CD14-positive monocyte (primary cell): ENCODE results near the gene PLXND1. TPM values are rescaled to one million over a fixed set of nuclear protein-coding genes. Genes with fewer than 3 reads are reported as not detected.

Experiments
- DNase-seq, 3 donors: peaks; one replicate each; pipeline ENCODE4 v3.0.0-alpha.2; 2011 to 2022
- H2AFZ ChIP-seq: 2 replicates; pipeline ENCODE4 v1.6.0; 2012; ENCODE audit warnings: mild to moderate bottlenecking, low read depth, low read length, inconsistent platforms; ENCODE audit not compliant: insufficient read depth, poor library complexity, severe bottlenecking
- H3K27ac ChIP-seq, 2 donors: 1 replicate in 1 of 2; 2 replicates in 1 of 2; pipeline ENCODE4 v1.5.1; 2012 to 2013; ENCODE audit warnings: low read length in 2 of 2, control low read depth in 1 of 2, inconsistent platforms in 1 of 2, low read depth in 1 of 2, mild to moderate bottlenecking in 1 of 2
- H3K27me3 ChIP-seq, 2 donors: one replicate each; pipeline versions ENCODE4 v1.6.0 to v1.6.1; 2011 to 2013; ENCODE audit warnings: low read length in 2 of 2; ENCODE audit not compliant: control insufficient read depth in 2 of 2, insufficient read depth in 2 of 2
- H3K36me3 ChIP-seq, 2 donors: replicated peaks in 1 of 2; 1 replicate in 1 of 2; 2 replicates in 1 of 2; pipeline versions ENCODE4 v1.5.1 to v1.6.1; 2012 to 2013; ENCODE audit warnings: low read length in 2 of 2, control low read depth in 1 of 2, inconsistent platforms in 1 of 2, mild to moderate bottlenecking in 1 of 2; ENCODE audit not compliant: insufficient read depth in 2 of 2, control insufficient read depth in 1 of 2
- H3K4me1 ChIP-seq, 2 donors: 1 replicate in 1 of 2; 2 replicates in 1 of 2; pipeline versions ENCODE4 v1.5.1 to v1.6.1; 2012 to 2013; ENCODE audit warnings: low read length in 2 of 2, control low read depth in 1 of 2, inconsistent platforms in 1 of 2, mild to moderate bottlenecking in 1 of 2, moderate library complexity in 1 of 2; ENCODE audit not compliant: insufficient read depth in 2 of 2, control insufficient read depth in 1 of 2
- H3K4me2 ChIP-seq: replicated peaks from 2 replicates; pipeline ENCODE3; 2012; ENCODE audit warnings: low read length, moderate library complexity, mild to moderate bottlenecking; ENCODE audit not compliant: poor library complexity, severe bottlenecking; ENCODE audit errors: extremely low read depth
- H3K4me3 ChIP-seq, 3 experiments: fragments of 200-600 bp in 1 of 3; sonication (generic) in 1 of 3; replicated peaks in 1 of 3; 1 replicate in 2 of 3; 2 replicates in 1 of 3; pipeline ENCODE4 v1.5.1; 2011 to 2013; ENCODE audit warnings: low read length in 3 of 3, mild to moderate bottlenecking in 3 of 3, control low read depth in 2 of 3, low read depth in 2 of 3, inconsistent platforms in 1 of 3, moderate library complexity in 1 of 3
- H3K79me2 ChIP-seq: 2 replicates; pipeline ENCODE4 v1.6.0; 2012; ENCODE audit warnings: mild to moderate bottlenecking, control low read depth, inconsistent platforms, low read length, moderate library complexity; ENCODE audit not compliant: insufficient read depth
- H3K9ac ChIP-seq: 2 replicates; pipeline ENCODE4 v1.6.0; 2017; ENCODE audit warnings: low read length, mild to moderate bottlenecking; ENCODE audit not compliant: insufficient read depth, poor library complexity, severe bottlenecking
- H3K9me3 ChIP-seq, 2 donors: replicated peaks in 1 of 2; 1 replicate in 1 of 2; 2 replicates in 1 of 2; pipeline versions ENCODE4 v1.5.1 to v1.6.1; 2012 to 2013; ENCODE audit warnings: low read length in 2 of 2, control low read depth in 1 of 2; ENCODE audit not compliant: control insufficient read depth in 1 of 2, insufficient read depth in 1 of 2
- H4K20me1 ChIP-seq: 2 replicates; pipeline ENCODE4 v1.6.0; 2012; ENCODE audit warnings: mild to moderate bottlenecking, low read length, control low read depth, moderate library complexity; ENCODE audit not compliant: insufficient read depth
- H3K27ac Mint-ChIP-seq, 7 donors: one replicate each; pipeline ENCODE4 v1.8.0; 2020; ENCODE audit warnings: mild to moderate bottlenecking in 7 of 7, mixed read lengths in 7 of 7, moderate library complexity in 6 of 7, inconsistent platforms in 2 of 7
- H3K27me3 Mint-ChIP-seq, 3 donors: one replicate each; pipeline ENCODE4 v1.8.0; 2021 to 2022; ENCODE audit warnings: low read depth in 3 of 3, mild to moderate bottlenecking in 3 of 3, mixed read lengths in 3 of 3, moderate library complexity in 3 of 3, inconsistent platforms in 1 of 3
- H3K36me3 Mint-ChIP-seq, 2 donors: one replicate each; pipeline ENCODE4 v1.8.0; 2020; ENCODE audit warnings: mixed read lengths in 2 of 2, inconsistent platforms in 1 of 2, mild to moderate bottlenecking in 1 of 2
- H3K4me1 Mint-ChIP-seq: one replicate; pipeline ENCODE4 v1.8.0; 2020; ENCODE audit warnings: mild to moderate bottlenecking, mixed read lengths
- H3K4me3 Mint-ChIP-seq, 2 donors: one replicate each; pipeline ENCODE4 v1.8.0; 2020; ENCODE audit warnings: mild to moderate bottlenecking in 2 of 2, mixed read lengths in 2 of 2, moderate library complexity in 1 of 2
- H3K9me3 Mint-ChIP-seq, 7 donors: one replicate each; pipeline ENCODE4 v1.8.0; 2020 to 2022; ENCODE audit warnings: mixed read lengths in 7 of 7, mild to moderate bottlenecking in 6 of 7, moderate library complexity in 6 of 7, inconsistent platforms in 2 of 7
- WGBS: methylation state at CpG from one replicate; pipeline ENCODE4 v1.1.5; 2013; ENCODE audit warnings: missing lambda C conversion rate; ENCODE audit not compliant: insufficient coverage; 5-methylcytosine and 5-hydroxymethylcytosine counted together
- intact Hi-C, 2 donors: fragments of 100-400 bp; cut with micrococcal nuclease; formaldehyde crosslinking; loops; one replicate each; pipeline versions ENCODE4 v1.15.0 to v1.15.1; 2023
- polyA plus RNA-seq, 3 donors: library from polyadenylated mRNA; depleted of rRNA in 1 of 3; unstranded in 2 of 3; stranded (reverse) in 1 of 3; fragments of 300-500 nt in 2 of 3; fragments of >200 nt in 1 of 3; fragmentation: Illumina TruSeq in 2 of 3; gene quantifications; 1 replicate in 2 of 3; 2 replicates in 1 of 3; pipeline ENCODE4 v1.2.3, GENCODE V29; 2012 to 2021
- TF ChIP-seq, protein P1 (sequence below): fragments of 200-600 bp; IDR thresholded peaks from one replicate; pipeline ENCODE4 v1.8.0; 2022; ENCODE audit warnings: antibody characterized with exemption, mild to moderate bottlenecking

PLXND1 gene
- polyA plus RNA-seq, 3 donors: 7.1 to 170 (median 9.9) TPM

DNA sequence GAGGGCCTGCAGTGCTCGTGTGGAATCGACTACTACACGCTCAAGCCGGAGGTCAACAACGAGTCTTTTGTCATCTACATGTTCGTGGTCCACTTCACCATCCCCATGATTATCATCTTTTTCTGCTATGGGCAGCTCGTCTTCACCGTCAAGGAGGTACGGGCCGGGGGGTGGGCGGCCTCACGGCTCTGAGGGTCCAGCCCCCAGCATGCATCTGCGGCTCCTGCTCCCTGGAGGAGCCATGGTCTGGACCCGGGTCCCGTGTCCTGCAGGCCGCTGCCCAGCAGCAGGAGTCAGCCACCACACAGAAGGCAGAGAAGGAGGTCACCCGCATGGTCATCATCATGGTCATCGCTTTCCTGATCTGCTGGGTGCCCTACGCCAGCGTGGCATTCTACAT lies 74.2 kb downstream of the PLXND1 start:
- H3K79me2 ChIP-seq: no peaks in the 10 kb centered on the region
- H2AFZ ChIP-seq: no peak overlapping the region
- H3K9me3 ChIP-seq: no peaks in the 10 kb centered on the region
- no peaks in the 10 kb centered on the region for H4K20me1 ChIP-seq
- H3K4me1 Mint-ChIP-seq: peaks cover 6% of the 10 kb centered on the region
- intact Hi-C loops: no loop called here
- H3K27ac ChIP-seq: no peak overlapping the region
- no peak overlapping the region for H3K9ac ChIP-seq
- no peak overlapping the region for H3K4me3 ChIP-seq
- peak overlapping the region in 1 of 7 donors; percentile 74 for H3K27ac Mint-ChIP-seq
- DNase-seq: no peak
- peaks cover 4 to 15% of the 10 kb centered on the region in 2 donors for H3K4me1 ChIP-seq
- TF ChIP-seq, protein P1, sequence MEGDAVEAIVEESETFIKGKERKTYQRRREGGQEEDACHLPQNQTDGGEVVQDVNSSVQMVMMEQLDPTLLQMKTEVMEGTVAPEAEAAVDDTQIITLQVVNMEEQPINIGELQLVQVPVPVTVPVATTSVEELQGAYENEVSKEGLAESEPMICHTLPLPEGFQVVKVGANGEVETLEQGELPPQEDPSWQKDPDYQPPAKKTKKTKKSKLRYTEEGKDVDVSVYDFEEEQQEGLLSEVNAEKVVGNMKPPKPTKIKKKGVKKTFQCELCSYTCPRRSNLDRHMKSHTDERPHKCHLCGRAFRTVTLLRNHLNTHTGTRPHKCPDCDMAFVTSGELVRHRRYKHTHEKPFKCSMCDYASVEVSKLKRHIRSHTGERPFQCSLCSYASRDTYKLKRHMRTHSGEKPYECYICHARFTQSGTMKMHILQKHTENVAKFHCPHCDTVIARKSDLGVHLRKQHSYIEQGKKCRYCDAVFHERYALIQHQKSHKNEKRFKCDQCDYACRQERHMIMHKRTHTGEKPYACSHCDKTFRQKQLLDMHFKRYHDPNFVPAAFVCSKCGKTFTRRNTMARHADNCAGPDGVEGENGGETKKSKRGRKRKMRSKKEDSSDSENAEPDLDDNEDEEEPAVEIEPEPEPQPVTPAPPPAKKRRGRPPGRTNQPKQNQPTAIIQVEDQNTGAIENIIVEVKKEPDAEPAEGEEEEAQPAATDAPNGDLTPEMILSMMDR: no peak
- peaks cover 2 to 6% (median 5%) of the 10 kb centered on the region in 3 donors for H3K27me3 Mint-ChIP-seq
- no peaks in the 10 kb centered on the region for H3K27me3 ChIP-seq
- no peak overlapping the region for H3K4me3 Mint-ChIP-seq
- peaks cover 0 to 4% of the 10 kb centered on the region in 2 donors for H3K36me3 Mint-ChIP-seq
- H3K4me2 ChIP-seq: no peak overlapping the region
- H3K36me3 ChIP-seq: no peaks in the 10 kb centered on the region
- WGBS: 97% methylated on average over 18 of the region's 20 CpGs
- H3K9me3 Mint-ChIP-seq: no peaks in the 10 kb centered on the region

DNA sequence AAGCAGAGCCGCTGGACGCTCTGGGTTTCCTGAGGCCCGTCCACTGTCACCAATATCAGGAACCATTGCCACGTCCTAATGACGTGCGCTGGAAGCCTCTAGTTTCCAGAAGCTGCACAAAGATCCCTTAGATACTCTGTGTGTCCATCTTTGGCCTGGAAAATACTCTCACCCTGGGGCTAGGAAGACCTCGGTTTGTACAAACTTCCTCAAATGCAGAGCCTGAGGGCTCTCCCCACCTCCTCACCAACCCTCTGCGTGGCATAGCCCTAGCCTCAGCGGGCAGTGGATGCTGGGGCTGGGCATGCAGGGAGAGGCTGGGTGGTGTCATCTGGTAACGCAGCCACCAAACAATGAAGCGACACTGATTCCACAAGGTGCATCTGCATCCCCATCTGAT lies 74.8 kb downstream of the PLXND1 start:
- H3K27ac Mint-ChIP-seq: peak overlapping the region in 2 of 7 donors; percentile 60 to 62
- H3K9me3 ChIP-seq: no peaks in the 10 kb centered on the region
- H3K27me3 ChIP-seq: no peaks in the 10 kb centered on the region
- no peak overlapping the region for H2AFZ ChIP-seq
- no peaks in the 10 kb centered on the region for H3K36me3 ChIP-seq
- TF ChIP-seq, protein P1: no peak
- 98% methylated on average over 6 of the region's 11 CpGs for WGBS
- intact Hi-C loops: no loop called here
- H3K4me2 ChIP-seq: no peak overlapping the region
- peaks cover 12% of the 10 kb centered on the region for H3K4me1 Mint-ChIP-seq
- H3K27me3 Mint-ChIP-seq: peaks cover 2 to 6% (median 5%) of the 10 kb centered on the region in 3 donors
- H3K4me1 ChIP-seq: peaks cover 9 to 20% of the 10 kb centered on the region in 2 donors
- peaks cover 0 to 4% of the 10 kb centered on the region in 2 donors for H3K36me3 Mint-ChIP-seq
- H4K20me1 ChIP-seq: no peaks in the 10 kb centered on the region
- H3K27ac ChIP-seq: no peak overlapping the region
- no peak overlapping the region for H3K4me3 ChIP-seq
- no peaks in the 10 kb centered on the region for H3K79me2 ChIP-seq
- H3K9ac ChIP-seq: no peak overlapping the region
- no peaks in the 10 kb centered on the region for H3K9me3 Mint-ChIP-seq
- DNase-seq: no peak
- H3K4me3 Mint-ChIP-seq: no peak overlapping the region
